Stimulated activated CD8-positive, alpha-beta memory T cell treated with anti-CD3 and anti-CD28 coated beads, Interleukin-12 subunit alpha, Interleukin-12 subunit beta, amount 100 ng/mL, for 24 hours (primary cell): ENCODE data around the gene ZNF792.
A peak's percentile ranks its signal among the peaks of the same experiment; 100 is the strongest.
"Not testable (repeated sequence)": the region's sequence is repeated elsewhere in the genome, so short reads cannot be mapped to it uniquely, and the experiment has no call there.

Source experiments
- DNase-seq: peaks from one replicate; pipeline ENCODE4 v3.0.0-alpha.2; 2020; ENCODE audit errors: extremely low read depth

The ZNF792 gene

GRCh38 chr19:34970185-34970780, 6.3 kb upstream of the ZNF792 start:
- not testable (repeated sequence) for DNase-seq

DNA sequence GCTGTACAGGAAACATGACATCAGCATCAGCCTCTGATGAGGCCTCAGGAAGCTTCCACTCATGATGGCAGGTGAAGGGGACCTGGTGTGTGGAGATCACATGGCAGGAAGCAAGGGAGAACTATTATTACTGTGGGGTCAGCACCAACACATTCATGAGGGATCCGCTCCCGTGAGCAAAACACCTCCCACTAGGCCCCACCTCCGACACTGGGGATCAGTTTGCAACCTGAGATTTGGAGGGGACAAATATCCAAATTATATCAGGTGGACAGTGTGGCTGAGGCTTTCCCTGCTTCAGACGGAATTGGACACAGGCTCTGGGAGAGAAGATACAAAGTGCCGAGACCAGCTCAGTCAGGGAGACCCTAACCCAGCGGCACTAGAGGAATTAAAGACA, 5.7 kb upstream of the ZNF792 start:
- no peak for DNase-seq

GRCh38 chr19:34967551-34967950, 3.5 kb upstream of the ZNF792 start:
- no peak for DNase-seq

- not testable (repeated sequence) for DNase-seq
These were observed 1.5 kb upstream of the ZNF792 start for GRCh38 chr19:34965505-34965904.

DNA sequence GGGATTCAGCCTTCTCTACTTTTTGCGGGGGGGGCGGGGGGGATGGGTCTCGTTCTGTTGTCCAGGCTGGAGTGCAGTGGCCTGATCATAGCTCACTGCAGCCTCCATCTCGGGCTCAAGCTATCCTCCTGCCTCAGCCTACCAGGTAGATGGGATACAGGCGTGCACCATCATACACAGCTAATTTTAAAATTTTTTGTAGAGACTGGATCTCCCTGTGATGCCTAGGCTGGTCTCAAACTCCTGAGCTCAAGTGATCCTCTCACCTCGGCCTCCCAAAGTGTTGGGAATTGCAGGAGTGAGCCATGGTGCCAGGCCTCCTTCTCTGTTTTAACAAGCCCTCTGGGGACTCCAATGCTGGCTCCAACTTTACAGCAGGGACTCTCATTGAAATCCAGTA, 569 bp upstream of the ZNF792 start:
- no peak for DNase-seq

- no peak for DNase-seq
These were observed 1.1 kb downstream of the ZNF792 start for GRCh38 chr19:34962687-34963572.

DNA sequence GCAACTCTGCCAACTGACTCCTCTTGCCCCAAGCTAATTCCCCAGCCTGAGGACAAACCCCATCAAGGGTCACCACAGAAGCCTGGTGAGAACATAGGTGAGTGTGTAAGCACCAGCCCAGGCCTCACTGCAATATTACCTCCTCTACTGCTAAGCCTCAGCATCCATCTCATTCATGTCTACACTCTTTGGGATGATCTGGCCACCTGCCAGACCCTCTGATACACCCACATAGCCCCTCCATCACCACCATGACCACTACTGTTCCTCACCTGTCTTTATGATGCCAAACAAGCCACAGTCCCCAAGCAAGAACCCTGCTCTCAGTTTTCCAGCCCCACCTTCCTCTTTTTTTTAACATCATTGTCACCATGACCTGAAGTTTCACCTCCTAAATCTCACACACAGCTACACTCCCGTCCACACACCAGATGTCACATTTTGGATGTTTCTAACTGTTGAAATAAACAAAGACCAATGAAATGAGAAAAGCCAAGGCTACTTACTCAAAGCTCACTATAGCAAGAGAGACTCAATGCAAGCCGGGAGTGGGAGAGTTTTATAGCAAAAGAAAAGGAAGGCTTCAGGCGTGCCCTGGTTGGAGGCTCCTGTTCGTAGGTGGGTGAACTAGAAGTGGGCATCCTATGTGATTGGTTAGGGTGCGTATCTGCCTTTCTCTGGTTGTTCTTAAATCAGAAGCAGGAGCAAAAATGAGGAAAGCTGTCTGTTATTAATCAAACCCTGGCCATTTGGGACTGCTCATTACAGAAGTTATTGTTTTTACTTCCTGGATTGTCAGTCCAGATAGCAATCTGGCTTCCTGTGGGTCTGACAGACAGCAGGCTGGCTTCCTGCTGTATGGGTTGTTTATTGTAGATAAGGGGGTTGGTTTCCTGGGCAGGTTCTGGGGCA, 2.0 kb downstream of the ZNF792 start:
- no peak for DNase-seq

DNA sequence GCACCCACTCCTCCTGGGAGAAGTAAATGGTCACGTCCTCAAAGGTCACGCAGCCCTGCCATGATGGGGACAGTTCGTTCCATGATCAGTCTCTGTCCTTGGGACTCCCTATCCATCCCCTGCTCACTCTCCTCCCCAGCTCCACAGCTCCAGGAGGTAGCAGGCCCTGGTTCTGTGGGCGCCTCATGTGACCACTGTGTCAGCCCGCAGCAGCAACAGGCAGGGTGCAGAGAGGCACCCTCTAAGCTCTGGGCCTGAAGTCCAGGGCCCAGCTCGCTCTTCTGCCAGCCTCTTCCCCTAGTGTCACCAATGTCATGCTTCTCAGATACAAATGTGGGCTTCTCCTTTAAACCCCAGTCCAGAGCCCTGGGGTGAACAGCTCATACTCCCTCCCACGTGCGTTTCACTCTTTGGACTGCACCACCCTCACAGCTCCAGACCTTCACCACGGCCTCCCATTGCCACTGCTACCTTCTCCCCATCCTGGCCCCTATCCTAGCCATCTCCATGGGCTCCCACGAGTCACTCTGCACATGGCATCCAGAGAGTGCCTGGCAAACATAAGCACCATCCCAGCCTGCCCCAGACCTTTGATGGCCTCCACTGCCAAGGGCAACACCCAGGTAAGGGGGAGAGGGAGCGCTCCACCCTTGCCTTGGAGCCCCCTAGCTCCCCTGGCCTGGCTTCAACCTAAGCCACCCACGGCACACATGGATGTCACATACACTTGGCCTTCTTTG, 2.9 kb downstream of the ZNF792 start:
- no peak for DNase-seq

DNA sequence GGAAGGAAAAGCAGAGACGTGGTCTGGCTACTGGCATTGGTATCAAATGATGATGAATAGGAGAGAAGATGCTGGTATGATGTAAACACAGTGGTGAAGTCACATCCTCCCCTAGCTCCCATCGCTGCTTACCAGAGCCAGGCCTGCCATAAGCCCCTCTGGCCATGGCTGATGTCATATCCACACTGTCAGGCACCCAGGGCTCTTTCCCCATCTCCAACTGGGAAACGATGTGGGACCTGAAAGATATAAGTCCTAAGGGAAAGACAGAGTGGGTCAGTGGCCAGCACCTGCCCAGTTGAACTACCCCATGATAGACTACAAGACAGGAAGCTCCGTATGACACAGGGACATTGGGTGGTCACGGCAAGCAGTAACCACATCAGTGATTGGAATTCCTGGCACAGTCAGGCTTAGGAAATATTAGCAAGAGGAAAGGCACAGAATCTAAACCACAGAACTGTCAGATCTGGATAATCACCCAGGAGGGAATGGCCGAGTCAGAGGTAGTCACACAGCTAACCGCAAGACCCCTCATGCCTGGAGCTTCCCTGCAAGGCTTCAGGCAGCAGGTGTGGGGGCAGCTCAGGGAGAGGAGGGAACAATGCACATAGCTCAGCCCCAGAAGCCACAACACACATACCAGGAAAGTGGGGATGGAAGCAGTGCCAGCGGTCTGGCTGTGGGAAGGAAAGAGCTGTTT, 3.8 kb downstream of the ZNF792 start:
- no peak for DNase-seq

DNA sequence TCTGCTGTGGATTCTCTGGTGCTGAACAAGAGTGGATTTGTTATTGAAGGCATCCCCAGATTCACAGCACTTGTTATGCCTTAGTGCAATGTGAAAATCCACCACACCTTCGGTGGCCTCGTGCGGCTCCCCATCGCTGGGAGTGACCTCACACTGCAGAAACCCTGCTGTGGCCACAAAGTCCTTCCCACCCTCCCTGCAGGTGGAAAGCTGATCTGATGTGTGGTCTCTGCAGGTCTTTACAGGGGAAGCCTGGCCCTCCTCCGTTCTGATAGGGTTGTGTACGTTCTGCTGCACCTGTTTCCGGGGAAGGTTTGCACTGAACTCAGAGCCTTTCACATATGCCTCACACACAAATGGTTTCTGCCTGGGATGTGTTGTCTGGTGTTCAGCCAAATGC, 5.0 kb downstream of the ZNF792 start:
- DNase-seq, result no peak

- no peak for DNase-seq
These were observed 5.9 kb downstream of the ZNF792 start for GRCh38 chr19:34957830-34958751.

DNA sequence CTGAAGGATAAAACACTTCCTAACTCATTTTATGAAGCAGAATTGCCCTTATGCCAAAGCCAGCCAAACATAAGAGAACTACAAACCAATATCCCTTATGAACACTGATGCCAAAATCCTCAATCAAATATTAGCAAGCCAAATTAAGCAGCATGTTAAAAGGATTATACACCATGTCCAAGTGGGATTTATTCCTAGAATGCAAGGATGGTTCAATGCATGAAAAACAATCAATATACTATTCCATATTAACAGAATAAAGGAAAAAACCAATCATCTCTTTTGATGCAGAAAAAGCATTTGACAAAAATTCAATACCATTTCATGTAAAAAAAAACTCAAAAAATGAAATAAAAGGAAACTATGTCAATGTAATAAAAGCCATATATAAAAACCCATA, 10.9 kb downstream of the ZNF792 start:
- DNase-seq, result no peak

DNA sequence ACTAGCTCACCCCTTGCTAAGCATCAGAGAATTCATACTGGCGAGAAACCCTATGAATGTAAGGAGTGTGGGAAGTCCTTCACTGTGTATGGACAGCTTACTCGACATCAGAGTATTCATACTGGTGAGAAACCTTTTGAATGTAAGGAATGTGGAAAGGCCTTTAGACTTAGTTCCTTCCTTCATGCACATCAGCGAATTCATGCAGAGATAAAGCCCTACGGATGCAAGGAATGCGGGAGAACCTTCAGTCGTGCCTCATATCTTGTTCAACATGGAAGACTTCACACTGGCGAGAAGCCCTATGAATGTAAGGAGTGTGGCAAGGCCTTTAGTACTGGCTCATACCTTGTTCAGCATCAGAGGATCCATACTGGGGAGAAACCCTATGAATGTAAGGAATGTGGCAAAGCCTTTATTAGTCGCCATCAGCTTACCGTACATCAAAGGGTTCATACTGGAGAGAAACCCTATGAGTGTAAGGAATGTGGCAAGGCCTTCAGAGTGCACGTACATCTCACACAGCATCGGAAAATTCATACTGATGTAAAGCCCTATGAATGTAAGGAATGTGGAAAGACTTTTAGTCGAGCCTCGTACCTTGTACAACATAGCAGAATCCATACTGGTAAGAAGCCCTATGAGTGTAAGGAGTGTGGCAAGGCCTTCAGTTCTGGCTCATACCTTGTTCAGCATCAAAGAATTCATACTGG, 20.0 kb downstream of the ZNF792 start:
- DNase-seq, result no peak

- no peak for DNase-seq
These were observed 25.1 kb downstream of the ZNF792 start for GRCh38 chr19:34938886-34939285.

GRCh38 chr19:34936184-34936583, 27.8 kb downstream of the ZNF792 start:
- no peak for DNase-seq

- DNase-seq, result no peak
These were observed 31.5 kb downstream of the ZNF792 start for GRCh38 chr19:34932494-34932893.

GRCh38 chr19:34926685-34927375, 37.2 kb downstream of the ZNF792 start, which contains the start of gene ZNF30:
ZNF30 (plus strand) TSS chr19:34926903; CDS start chr19:34929948, 3,045 bp downstream.
- DNase-seq, result peak; percentile 65

GRCh38 chr19:34926361-34926684, 37.7 kb downstream of the ZNF792 start:
- DNase-seq, result no peak
